Heart right ventricle (tissue), 16 donors: ENCODE data around the gene GON7. TPM values are rescaled to one million over a fixed set of nuclear protein-coding genes. Genes with fewer than 3 reads are reported as not detected.

Experiments
- ATAC-seq, 8 donors: fragments of 200-7000 bp; cut with Tn5 transposase; one replicate each; pipeline ENCODE4 v1.9.1; 2020; ENCODE audit warnings: mild to moderate bottlenecking in 8 of 8, moderate library complexity in 8 of 8, moderate number of reproducible peaks in 1 of 8
- DNase-seq, 2 donors: peaks; one replicate each; pipeline ENCODE4 v3.0.0-alpha.2; 2020
- H3K27ac ChIP-seq, 10 donors: fragments of 200-600 bp; sonication (generic) in 2 of 10; one replicate each; pipeline versions ENCODE4 v1.5.0 to v1.8.0; 2020 to 2022; ENCODE audit warnings: mild to moderate bottlenecking in 3 of 10
- H3K27me3 ChIP-seq, 7 donors: fragments of 200-600 bp; one replicate each; pipeline ENCODE4 v1.8.0; 2021 to 2022; ENCODE audit warnings: mild to moderate bottlenecking in 2 of 7
- H3K36me3 ChIP-seq, 9 donors: fragments of 200-600 bp; sonication (generic) in 1 of 9; one replicate each; pipeline versions ENCODE4 v1.5.0 to v1.8.0; 2020 to 2022; ENCODE audit warnings: mild to moderate bottlenecking in 2 of 9
- H3K4me1 ChIP-seq, 9 donors: fragments of 200-600 bp; sonication (generic) in 1 of 9; one replicate each; pipeline versions ENCODE4 v1.5.0 to v1.8.0; 2020 to 2022; ENCODE audit warnings: mild to moderate bottlenecking in 4 of 9
- H3K4me3 ChIP-seq, 10 donors: fragments of 200-600 bp; sonication (generic) in 2 of 10; one replicate each; pipeline versions ENCODE4 v1.5.0 to v1.8.0; 2020 to 2022; ENCODE audit warnings: mild to moderate bottlenecking in 7 of 10, moderate library complexity in 2 of 10
- H3K9me3 ChIP-seq, 11 donors: fragments of 200-600 bp in 10 of 11; sonication (generic) in 2 of 11; one replicate each; pipeline versions ENCODE4 v1.5.0 to v1.8.0; 2013 to 2022; ENCODE audit warnings: mild to moderate bottlenecking in 2 of 11, control low read depth in 1 of 11, moderate library complexity in 1 of 11
- WGBS, 2 donors: extraction: QIAGEN DNeasy Blood & Tissue Kit; methylation state at CpG; one replicate each; pipeline ENCODE4 v1.1.7; 2013; ENCODE audit warnings: inconsistent platforms in 1 of 2; 5-methylcytosine and 5-hydroxymethylcytosine counted together
- intact Hi-C, 10 donors: fragments of 100-400 bp; cut with DNase I; formaldehyde crosslinking; loops; one replicate each; pipeline versions ENCODE4 v1.11.1 to v1.14.2; 2022
- polyA plus RNA-seq, 2 donors: library from polyadenylated mRNA; stranded (reverse); fragments of 200-250 nt; gene quantifications; one replicate each; pipeline ENCODE4 v1.2.3, GENCODE V29; 2013
- total RNA-seq, 10 donors: library from RNA; stranded (reverse); fragmentation: NEBNext Ultra II Directional in 3 of 10; extraction: Animal tissue kit (Norgen Biotek cat#: 25700) in 3 of 10; gene quantifications; one replicate each; pipeline versions ENCODE4 v1.2.1 to v1.2.4, GENCODE V29; 2021 to 2023
- TF ChIP-seq, protein P1 (sequence below), 9 donors: fragments of 200-600 bp; sonication (generic) in 2 of 9; IDR thresholded peaks; one replicate each; pipeline versions ENCODE4 v1.5.0 to v1.8.0; 2021 to 2022; ENCODE audit warnings: antibody characterized with exemption in 9 of 9, mild to moderate bottlenecking in 5 of 9, moderate library complexity in 1 of 9
- donor health status: Arrhythmogenic right ventricular cardiomyopathy.
- donor health status: ischemic (EF 13 %, LVEDD 7.1; RV severe dilation, severe dysfunction).
- donor health status: healthy with polysubstance abuse.
- donor health status: DM: no; HTN: yes; CAD: no.
- donor health status: DM: no; HTN: no; CAD: no.
- donor health status: ischemic (EF 25% LVEDD 6.9; RV normal size, moderate dysfunction).
- donor health status: ischemic (EF 25% LVEDD 5.7; RV mildly dilated, moderate dysfunction).
- donor health status: healthy.
- donor health status: DM: yes; HTN: yes; CAD: no.
- donor health status: Ischemic cardiomyopathy.
- donor health status: ischemic (EF 35%, LVEDD 5.7; RV mildly dilated, moderate dysfunction).
- donor health status: nonischemic (EF 11% LVEDD 7.7; RV severe dilation, severe dysfunction).
- donor health status: DM: yes; HTN: yes; CAD: no.
- donor health status: PGD.
- donor health status: ischemic (EF 29% LVEDD 5.4; RV normal size, mild dysfunction).
- donor health status: nonischemic (EF 23%, LVEDD 6.1; RV moderate dilation, normal function).

GON7 gene
- total and polyA plus RNA-seq, 12 donors = 9.9 to 20.1 (median 15.1) TPM

DNA sequence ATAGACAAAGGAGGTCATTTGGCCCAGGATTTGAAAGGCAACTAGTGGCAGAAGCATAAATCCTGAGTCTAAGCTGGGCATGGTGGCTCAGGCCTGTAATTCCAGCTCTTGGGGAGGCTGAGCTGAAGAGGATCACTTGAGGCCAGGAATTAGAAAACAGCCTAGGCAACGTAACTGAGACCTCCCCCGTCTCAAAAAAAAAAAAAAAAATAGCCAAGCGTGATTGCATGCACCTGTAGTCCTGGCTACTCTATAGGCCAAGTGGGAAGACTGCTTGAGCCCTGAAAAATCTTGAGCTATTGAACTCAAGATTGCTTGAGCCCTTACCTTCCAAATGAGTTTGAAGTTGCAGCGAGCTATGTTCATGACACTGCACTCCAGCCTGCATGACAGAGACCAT, 7.8 kb downstream of the GON7 start:
- DNase-seq (no peak), ATAC-seq (no peak)
- TF ChIP-seq, protein P1, sequence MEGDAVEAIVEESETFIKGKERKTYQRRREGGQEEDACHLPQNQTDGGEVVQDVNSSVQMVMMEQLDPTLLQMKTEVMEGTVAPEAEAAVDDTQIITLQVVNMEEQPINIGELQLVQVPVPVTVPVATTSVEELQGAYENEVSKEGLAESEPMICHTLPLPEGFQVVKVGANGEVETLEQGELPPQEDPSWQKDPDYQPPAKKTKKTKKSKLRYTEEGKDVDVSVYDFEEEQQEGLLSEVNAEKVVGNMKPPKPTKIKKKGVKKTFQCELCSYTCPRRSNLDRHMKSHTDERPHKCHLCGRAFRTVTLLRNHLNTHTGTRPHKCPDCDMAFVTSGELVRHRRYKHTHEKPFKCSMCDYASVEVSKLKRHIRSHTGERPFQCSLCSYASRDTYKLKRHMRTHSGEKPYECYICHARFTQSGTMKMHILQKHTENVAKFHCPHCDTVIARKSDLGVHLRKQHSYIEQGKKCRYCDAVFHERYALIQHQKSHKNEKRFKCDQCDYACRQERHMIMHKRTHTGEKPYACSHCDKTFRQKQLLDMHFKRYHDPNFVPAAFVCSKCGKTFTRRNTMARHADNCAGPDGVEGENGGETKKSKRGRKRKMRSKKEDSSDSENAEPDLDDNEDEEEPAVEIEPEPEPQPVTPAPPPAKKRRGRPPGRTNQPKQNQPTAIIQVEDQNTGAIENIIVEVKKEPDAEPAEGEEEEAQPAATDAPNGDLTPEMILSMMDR (IDR thresholded peaks at IDR 0.05) = no peak
- Histone ChIP-seq H3K36me3 (peaks cover 0 to 16% (median 0%) of the 10 kb centered on the region in 9 donors), H3K9me3 (no peaks in the 10 kb centered on the region), H3K4me1 (peaks cover 0 to 12% (median 0%) of the 10 kb centered on the region in 9 donors), H3K27me3 (no peaks in the 10 kb centered on the region), H3K27ac (no peak overlapping the region), H3K4me3 (no peak overlapping the region)
- intact Hi-C loops = no loop called here
- WGBS, 2 donors = 86 to 92% methylated on average over 4 of the region's 4 CpGs

DNA sequence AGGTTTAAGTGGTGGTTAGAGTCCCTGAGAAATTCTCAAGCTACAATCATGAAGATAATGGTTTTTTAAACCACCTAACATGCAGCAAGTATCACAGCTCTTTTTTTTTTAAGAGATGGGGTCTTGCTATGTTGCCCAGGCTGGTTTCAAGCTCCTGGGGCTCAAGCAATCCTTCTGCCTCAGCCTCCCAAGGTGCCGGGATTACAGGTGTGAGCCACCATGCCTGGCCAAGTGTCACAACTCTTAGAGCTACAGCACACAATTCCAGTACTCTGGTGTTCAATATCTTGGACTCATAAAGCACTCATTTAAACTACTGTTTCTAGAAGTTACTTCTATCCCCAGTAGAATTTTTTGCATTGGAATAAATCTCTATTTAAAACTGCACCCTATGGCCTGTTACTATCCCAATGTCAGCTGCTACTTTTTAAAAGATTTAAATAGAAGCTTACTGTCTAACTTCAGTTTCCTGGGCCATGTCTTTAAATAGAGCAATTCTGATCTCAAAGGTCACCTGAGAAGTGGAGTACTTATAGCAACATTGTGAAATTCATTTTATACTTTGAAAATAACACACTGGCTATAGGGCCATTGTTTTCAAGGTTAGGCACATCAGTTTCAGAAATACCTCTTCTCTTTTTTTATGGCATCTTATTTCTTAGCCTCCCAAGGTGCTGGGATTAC, 11.4 kb downstream of the GON7 start:
- TF ChIP-seq, protein P1 (IDR thresholded peaks at IDR 0.05) = no peak
- H3K4me1 ChIP-seq = peaks cover 0 to 12% (median 0%) of the 10 kb centered on the region in 9 donors
- H3K4me3 ChIP-seq = no peak overlapping the region
- peak overlapping the region in 8 of 10 donors; percentile 1 to 69 (median 46) for H3K27ac ChIP-seq
- H3K27me3 ChIP-seq = no peaks in the 10 kb centered on the region
- no peaks in the 10 kb centered on the region for H3K9me3 ChIP-seq
- ATAC-seq (peak in 6 of 8 donors; percentile 33 to 76 (median 70)), DNase-seq (no peak)
- intact Hi-C loops = no loop called here
- WGBS, 2 donors = 81 to 100% methylated on average over 1 of the region's 1 CpG
- peaks cover 0 to 25% (median 0%) of the 10 kb centered on the region in 9 donors for H3K36me3 ChIP-seq

DNA sequence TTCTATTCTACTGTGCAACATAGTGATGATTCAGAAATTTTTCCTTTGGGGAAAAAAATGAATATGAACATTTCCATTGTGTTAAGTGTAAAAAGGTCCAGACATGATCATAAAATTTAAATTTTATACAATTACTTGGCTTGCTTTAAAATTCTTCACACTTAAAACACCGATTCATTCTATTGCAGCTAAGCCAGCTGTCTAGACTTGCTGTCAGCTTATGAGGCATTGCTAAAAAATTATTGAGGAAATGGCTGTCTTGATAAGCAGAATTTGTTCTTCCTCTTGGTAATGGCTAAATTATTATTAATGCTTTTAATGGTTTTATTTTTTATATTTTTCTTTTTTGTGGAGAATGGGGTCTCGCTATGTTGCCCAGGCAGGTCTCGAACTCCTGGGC, 19.9 kb downstream of the GON7 start:
- H3K4me3 ChIP-seq = no peak overlapping the region
- ATAC-seq (no peak), DNase-seq (no peak)
- H3K27me3 ChIP-seq = no peaks in the 10 kb centered on the region
- TF ChIP-seq, protein P1 (IDR thresholded peaks at IDR 0.05) = no peak
- H3K9me3 ChIP-seq = no peaks in the 10 kb centered on the region
- no peak overlapping the region for H3K27ac ChIP-seq
- 95 to 98% methylated on average over 3 of the region's 3 CpGs for WGBS, 2 donors
- peaks cover 0 to 40% (median 26%) of the 10 kb centered on the region in 9 donors for H3K4me1 ChIP-seq
- H3K36me3 ChIP-seq = peaks cover 0 to 64% (median 21%) of the 10 kb centered on the region in 9 donors
- intact Hi-C loops = no loop called here

DNA sequence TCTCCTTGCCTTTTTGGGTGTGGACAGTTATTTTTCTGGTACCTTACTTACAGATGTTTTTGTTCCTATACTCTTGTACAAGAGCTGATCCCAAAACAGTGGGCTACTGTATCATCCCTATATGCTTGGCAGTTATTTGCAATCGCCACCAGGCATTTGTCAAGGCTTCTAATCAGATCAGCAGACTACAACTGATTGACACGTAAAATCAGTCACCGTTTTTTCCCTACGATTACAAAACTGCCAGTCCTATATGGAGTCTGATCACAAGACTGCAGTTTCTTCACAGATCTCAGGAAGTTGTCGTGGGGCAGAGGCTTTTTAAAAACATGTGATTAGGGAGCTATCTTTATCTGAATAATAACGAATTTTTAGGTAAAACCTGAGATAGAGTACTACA, 20.4 kb downstream of the GON7 start:
- WGBS, 2 donors = 77 to 79% methylated on average over 6 of the region's 6 CpGs
- DNase-seq (no peak), ATAC-seq (no peak)
- Histone ChIP-seq H3K4me3 (peak overlapping the region in 1 of 10 donors; percentile 91), H3K9me3 (no peaks in the 10 kb centered on the region), H3K27ac (peak overlapping the region in 3 of 10 donors; percentile 21 to 95 (median 93)), H3K4me1 (peaks cover 0 to 40% (median 26%) of the 10 kb centered on the region in 9 donors), H3K27me3 (no peaks in the 10 kb centered on the region), H3K36me3 (peaks cover 0 to 67% (median 21%) of the 10 kb centered on the region in 9 donors)
- TF ChIP-seq, protein P1 (IDR thresholded peaks at IDR 0.05) = no peak
- intact Hi-C loops = no loop called here
